Measurements from ENCODE around the gene ARMC3.
A peak's percentile ranks its signal among the peaks of the same experiment; 100 is the strongest.
"Not testable (repeated sequence)": the region's sequence is repeated elsewhere in the genome, so short reads cannot be mapped to it uniquely, and the experiment has no call there.

The ARMC3 gene

GRCh38 chr10:22927661-22928403 is at the start of gene ARMC3:
TSS of gene ARMC3 (plus strand) at chr10:22928053. CDS start at chr10:22931997, 3,944 bp downstream.
- peak; percentile 76 for DNase-seq

- DNase-seq, result no peak
These were observed 36.1 kb upstream of the ARMC3 start for GRCh38 chr10:22891797-22892196.

- DNase-seq, result no peak
These were observed 34.1 kb upstream of the ARMC3 start for GRCh38 chr10:22893781-22894180.

- DNase-seq, result no peak
These were observed 33.1 kb upstream of the ARMC3 start for GRCh38 chr10:22894714-22895113.

GRCh38 chr10:22895252-22895651 is 32.6 kb upstream of the ARMC3 start:
- no peak for DNase-seq

- no peak for DNase-seq
These were observed 30.5 kb upstream of the ARMC3 start for GRCh38 chr10:22897371-22897770.

GRCh38 chr10:22899307-22899706 is 28.5 kb upstream of the ARMC3 start:
- DNase-seq, result no peak

GRCh38 chr10:22899775-22900174 is 28.1 kb upstream of the ARMC3 start:
- DNase-seq, result no peak

- no peak for DNase-seq
These were observed 26.8 kb upstream of the ARMC3 start for GRCh38 chr10:22900841-22901601.

GRCh38 chr10:22902147-22902546 is 25.7 kb upstream of the ARMC3 start:
- DNase-seq, result not testable (repeated sequence)

- DNase-seq, result no peak
These were observed 24.2 kb upstream of the ARMC3 start for GRCh38 chr10:22903694-22904093.

GRCh38 chr10:22906767-22907166 is 21.1 kb upstream of the ARMC3 start:
- DNase-seq, result no peak

GRCh38 chr10:22908837-22909236 is 19.0 kb upstream of the ARMC3 start:
- DNase-seq, result no peak

- DNase-seq, result not testable (repeated sequence)
These were observed 18.2 kb upstream of the ARMC3 start for GRCh38 chr10:22909673-22910072.

- no peak for DNase-seq
These were observed 16.8 kb upstream of the ARMC3 start for GRCh38 chr10:22911067-22911466.

GRCh38 chr10:22911889-22912762 is 15.7 kb upstream of the ARMC3 start:
- peak; percentile 35 for DNase-seq

GRCh38 chr10:22912763-22913384 is 15.0 kb upstream of the ARMC3 start:
- DNase-seq, result no peak

- no peak for DNase-seq
These were observed 14.3 kb upstream of the ARMC3 start for GRCh38 chr10:22913474-22914092.

- no peak for DNase-seq
These were observed 12.5 kb upstream of the ARMC3 start for GRCh38 chr10:22915314-22915713.

- DNase-seq, result no peak
These were observed 2.8 kb upstream of the ARMC3 start for GRCh38 chr10:22925088-22925487.

- DNase-seq, result no peak
These were observed 687 bp upstream of the ARMC3 start for GRCh38 chr10:22927166-22927565.

- DNase-seq, result not testable (repeated sequence)
These were observed 1.2 kb downstream of the ARMC3 start for GRCh38 chr10:22929053-22929452.
